H1 (cell line): Measurements from ENCODE around the gene OR10A4. TPM values are rescaled to one million over a fixed set of nuclear protein-coding genes. Genes with fewer than 3 reads are reported as not detected.

ENCODE experiments used
- CTCF ChIA-PET: fragments of 300-600 bp; sonication (Branson Sonifier 250); formaldehyde crosslinking; loops from one replicate; lab custom pipeline; 2021; ENCODE audit not compliant: partially characterized antibody; lab: Charles Lee
- POLR2A ChIA-PET: fragments of 300-600 bp; sonication (Branson Sonifier 250); formaldehyde crosslinking; loops from one replicate; lab custom pipeline; 2021; ENCODE audit warnings: inconsistent platforms; ENCODE audit not compliant: partially characterized antibody; lab: Charles Lee
- DNase-seq, 2 experiments: peaks; one replicate each; pipeline versions ENCODE4 v3.0.0 to v3.0.0-alpha.2; 2010 to 2022; ENCODE audit warnings: low spot score in 2 of 2, low read depth in 1 of 2, mixed read lengths in 1 of 2
- FAIRE-seq: peaks from 2 replicates; lab custom pipeline; 2011; peaks lifted over from hg19 to GRCh38; lab: Jason Lieb, UNC
- H2AFZ ChIP-seq: 2 replicates; pipeline ENCODE4 v1.8.1; 2012; ENCODE audit warnings: low read length, inconsistent platforms
- H2AK5ac ChIP-seq: 2 replicates; pipeline ENCODE4 v1.6.1; 2013; ENCODE audit warnings: low read depth, low read length
- H2BK120ac ChIP-seq: replicated peaks from 2 replicates; pipeline ENCODE3; 2013; ENCODE audit warnings: low read depth, low read length, inconsistent platforms
- H2BK12ac ChIP-seq: 2 replicates; pipeline ENCODE4 v1.6.1; 2013; ENCODE audit warnings: low read depth, low read length
- H2BK15ac ChIP-seq: 2 replicates; pipeline ENCODE4 v1.6.1; 2013; ENCODE audit warnings: low read length
- H2BK20ac ChIP-seq: 2 replicates; pipeline ENCODE4 v1.6.1; 2013; ENCODE audit warnings: low read length
- H2BK5ac ChIP-seq: 2 replicates; pipeline ENCODE4 v1.6.1; 2013; ENCODE audit warnings: low read depth, low read length
- H3K14ac ChIP-seq: 2 replicates; pipeline ENCODE4 v1.6.1; 2013; ENCODE audit warnings: inconsistent platforms; ENCODE audit not compliant: insufficient read length
- H3K18ac ChIP-seq: 2 replicates; pipeline ENCODE4 v1.6.1; 2013; ENCODE audit warnings: low read length; ENCODE audit errors: extremely low read depth
- H3K23ac ChIP-seq: 2 replicates; pipeline ENCODE4 v1.6.1; 2013; ENCODE audit warnings: inconsistent platforms; ENCODE audit not compliant: insufficient read length
- H3K23me2 ChIP-seq: 2 replicates; pipeline ENCODE4 v1.6.1; 2013; ENCODE audit warnings: low read depth, low read length
- H3K27ac ChIP-seq: 2 replicates; pipeline ENCODE4 v1.6.1; 2011; ENCODE audit warnings: low read depth, low read length, inconsistent platforms
- H3K27me3 ChIP-seq, 4 experiments: replicated peaks in 1 of 4; 1 replicate in 1 of 4; 2 replicates in 3 of 4; pipeline versions ENCODE4 v1.6.1 to v1.8.1; 2011 to 2013; ENCODE audit warnings: low read length in 3 of 4, mild to moderate bottlenecking in 3 of 4, inconsistent platforms in 2 of 4, mixed read lengths in 2 of 4, moderate library complexity in 1 of 4; ENCODE audit not compliant: control insufficient read depth in 3 of 4, insufficient read depth in 3 of 4; ENCODE audit errors: extremely low read depth in 1 of 4
- H3K36me3 ChIP-seq, 4 experiments: 2 replicates each; pipeline versions ENCODE4 v1.6.1 to v1.8.1; 2011 to 2013; ENCODE audit warnings: mild to moderate bottlenecking in 4 of 4, low read length in 3 of 4, moderate library complexity in 2 of 4, control low read depth in 1 of 4, inconsistent platforms in 1 of 4; ENCODE audit not compliant: insufficient read depth in 4 of 4, control insufficient read depth in 2 of 4
- H3K4ac ChIP-seq: replicated peaks from 2 replicates; pipeline ENCODE3; 2013; ENCODE audit warnings: low read length, low read depth, mixed read lengths, inconsistent platforms; ENCODE audit not compliant: insufficient read length
- H3K4me1 ChIP-seq, 4 experiments: replicated peaks in 1 of 4; 1 replicate in 1 of 4; 2 replicates in 3 of 4; pipeline versions ENCODE4 v1.6.1 to v1.8.1; 2011 to 2013; ENCODE audit warnings: low read length in 3 of 4, inconsistent platforms in 2 of 4, mixed read lengths in 1 of 4; ENCODE audit not compliant: insufficient read depth in 4 of 4, control insufficient read depth in 3 of 4
- H3K4me2 ChIP-seq, 2 experiments: 2 replicates each; pipeline versions ENCODE4 v1.6.1 to v1.8.1; 2011 to 2013; ENCODE audit warnings: low read depth in 2 of 2, low read length in 2 of 2, control low read depth in 1 of 2, inconsistent platforms in 1 of 2, mild to moderate bottlenecking in 1 of 2; ENCODE audit not compliant: insufficient read depth in 1 of 2
- H3K4me3 ChIP-seq, 4 experiments: fragments of 200-600, 300-600 bp in 1 of 4; sonication (generic), shearing (Covaris generic), sonication (Bioruptor Twin) in 1 of 4; 2 replicates each; pipeline versions ENCODE4 v1.5.1 to v1.8.1; 2011 to 2016; ENCODE audit warnings: low read length in 4 of 4, low read depth in 3 of 4, control low read depth in 2 of 4, inconsistent platforms in 2 of 4, mild to moderate bottlenecking in 2 of 4, mixed read lengths in 1 of 4, moderate library complexity in 1 of 4; ENCODE audit not compliant: insufficient read depth in 2 of 4; ENCODE audit errors: extremely low read depth in 1 of 4
- H3K56ac ChIP-seq: replicated peaks from 2 replicates; pipeline ENCODE3; 2013; ENCODE audit warnings: low read depth, mild to moderate bottlenecking, mixed read lengths, low read length, inconsistent platforms; ENCODE audit not compliant: insufficient read length
- H3K79me1 ChIP-seq: 2 replicates; pipeline ENCODE4 v1.6.1; 2013; ENCODE audit warnings: low read depth, low read length, control low read depth
- H3K79me2 ChIP-seq, 2 experiments: 2 replicates each; pipeline versions ENCODE4 v1.6.1 to v1.8.1; 2012 to 2013; ENCODE audit warnings: low read length in 2 of 2, mild to moderate bottlenecking in 2 of 2, inconsistent platforms in 1 of 2; ENCODE audit not compliant: insufficient read depth in 2 of 2, control insufficient read depth in 1 of 2
- H3K9ac ChIP-seq, 4 experiments: replicated peaks in 1 of 4; 1 replicate in 1 of 4; 2 replicates in 3 of 4; pipeline versions ENCODE4 v1.6.1 to v1.8.1; 2011 to 2013; ENCODE audit warnings: low read depth in 3 of 4, low read length in 3 of 4, control low read depth in 2 of 4, mild to moderate bottlenecking in 2 of 4, moderate library complexity in 2 of 4, inconsistent platforms in 1 of 4; ENCODE audit errors: extremely low read depth in 1 of 4
- H3K9me3 ChIP-seq, 2 experiments: 2 replicates each; pipeline versions ENCODE4 v1.6.1 to v1.8.1; 2012 to 2013; ENCODE audit warnings: mild to moderate bottlenecking in 2 of 2, moderate library complexity in 2 of 2, control low read depth in 1 of 2, inconsistent platforms in 1 of 2, low read depth in 1 of 2, low read length in 1 of 2, mixed read lengths in 1 of 2; ENCODE audit not compliant: insufficient read depth in 2 of 2
- H4K20me1 ChIP-seq, 2 experiments: replicated peaks in 1 of 2; 2 replicates each; pipeline versions ENCODE3 to v1.8.1; 2011 to 2013; ENCODE audit warnings: inconsistent platforms in 2 of 2, low read length in 2 of 2, mild to moderate bottlenecking in 1 of 2; ENCODE audit not compliant: insufficient read depth in 2 of 2, control insufficient read depth in 1 of 2
- H4K5ac ChIP-seq: 2 replicates; pipeline ENCODE4 v1.6.1; 2013; ENCODE audit warnings: low read length, low read depth, mixed read lengths, inconsistent platforms; ENCODE audit not compliant: insufficient read length
- H4K8ac ChIP-seq: 2 replicates; pipeline ENCODE4 v1.8.0; 2013; ENCODE audit warnings: mild to moderate bottlenecking, moderate library complexity, low read length, inconsistent platforms; ENCODE audit not compliant: insufficient read depth; ENCODE audit errors: extremely low read depth
- H4K91ac ChIP-seq: replicated peaks from 2 replicates; pipeline ENCODE3; 2013; ENCODE audit warnings: low read length, mixed read lengths, inconsistent platforms; ENCODE audit not compliant: insufficient read length
- CEBPB ChIP-seq: IDR thresholded peaks from 2 replicates; pipeline ENCODE4 v1.6.1; 2012; ENCODE audit warnings: low read depth, low read length
- EGR1 ChIP-seq: IDR thresholded peaks from 2 replicates; pipeline ENCODE4 v1.6.1; 2011; ENCODE audit warnings: low read depth, low read length, borderline replicate concordance
- JUN ChIP-seq: IDR thresholded peaks from 2 replicates; pipeline ENCODE4 v1.6.1; 2011; ENCODE audit warnings: low read depth, mild to moderate bottlenecking, improper control_type of control experiment, low read length
- JUND ChIP-seq: IDR thresholded peaks from 2 replicates; pipeline ENCODE4 v1.6.1; 2011; ENCODE audit warnings: mild to moderate bottlenecking, improper control_type of control experiment, low read length
- TCF12 ChIP-seq: IDR thresholded peaks from 2 replicates; pipeline ENCODE4 v1.6.1; 2011; ENCODE audit warnings: low read depth, mild to moderate bottlenecking, low read length
- YY1 ChIP-seq: IDR thresholded peaks from 2 replicates; pipeline ENCODE4 v1.6.1; 2011; ENCODE audit warnings: low read depth, mild to moderate bottlenecking, low read length
- WGBS, 2 experiments: shearing (Covaris generic) in 1 of 2; methylation state at CpG; one replicate each; pipeline versions ENCODE4 v1.1.6 to v1.1.7; 2013 to 2015; ENCODE audit warnings: low lambda C conversion rate in 2 of 2, mixed read lengths in 2 of 2, inconsistent platforms in 1 of 2, low coverage in 1 of 2, missing lambda C conversion rate in 1 of 2; ENCODE audit not compliant: insufficient replicate concordance in 2 of 2, insufficient coverage in 1 of 2, insufficient read length in 1 of 2; ENCODE audit errors: extremely low coverage in 1 of 2, missing lambda C conversion rate in 1 of 2; 5-methylcytosine and 5-hydroxymethylcytosine counted together
- polyA plus RNA-seq, 7 experiments: library from polyadenylated mRNA; depleted of rRNA in 3 of 7; stranded (reverse) in 5 of 7; unstranded in 2 of 7; fragments of >200 nt in 5 of 7; fragments of 200-250 nt in 2 of 7; gene quantifications; 1 replicate in 5 of 7; 2 replicates in 1 of 7; 4 replicates in 1 of 7; pipeline versions ENCODE4 v1.2.1 to v1.2.3, GENCODE V29; 2011 to 2013; ENCODE audit warnings: missing spikeins in 2 of 7, mixed read lengths in 2 of 7
- total RNA-seq: library from RNA; stranded (reverse); fragmentation: NEBNext Ultra II Directional; extraction: Animal tissue kit (Norgen Biotek cat#: 25700); gene quantifications from 2 replicates; pipeline ENCODE4 v1.2.1, GENCODE V29; 2021

The OR10A4 gene
- total and polyA plus RNA-seq, 2 of the 8 experiments (the other 6 are each of a cell fraction or from before 2014, with no cell fraction given): not detected

- no peak overlapping the region for H3K56ac ChIP-seq
- H4K91ac ChIP-seq: no peak overlapping the region
- no peaks in the 10 kb centered on the region for H3K79me1 ChIP-seq
- no peaks in the 10 kb centered on the region for H3K27me3 ChIP-seq
- DNase-seq: no peak
- no peak overlapping the region for H2AK5ac ChIP-seq
- peaks cover 0 to 5% (median 2%) of the 10 kb centered on the region in 4 experiments; a peak in 3 of 7 replicates for H3K4me1 ChIP-seq
- no peak overlapping the region for H3K23ac ChIP-seq
- H3K4me3 ChIP-seq: no peak overlapping the region
- no peaks in the 10 kb centered on the region for H3K79me2 ChIP-seq
- H2BK12ac ChIP-seq: no peak overlapping the region
- H3K9me3 ChIP-seq: peaks cover 0 to 3% of the 10 kb centered on the region in 2 experiments; a peak in 1 of 4 replicates
- no peak for FAIRE-seq
- H3K27ac ChIP-seq: no peak overlapping the region
- no peak overlapping the region for H2AFZ ChIP-seq
- no peak overlapping the region for H3K4me2 ChIP-seq
- POLR2A ChIA-PET: no interaction called here
- no peaks in the 10 kb centered on the region for H3K36me3 ChIP-seq
- WGBS, 2 experiments: 89% methylated on average over 2 of the region's 2 CpGs; no CpG with 5 or more reads in 1 of the 2 experiments
- H3K18ac ChIP-seq: no peak overlapping the region
- H3K14ac ChIP-seq: no peak overlapping the region
- H4K8ac ChIP-seq: no peak overlapping the region
- no peak overlapping the region for H3K9ac ChIP-seq
- H3K23me2 ChIP-seq: no peaks in the 10 kb centered on the region
- CTCF ChIA-PET: interaction anchor here (1.1 kb wide), 1 partner anchor 39 kb away, joined by 3 read pairs; no protein-coding TSS in a partner anchor
- no peak overlapping the region for H4K5ac ChIP-seq
- H2BK5ac ChIP-seq: no peak overlapping the region
- H2BK15ac ChIP-seq: no peak overlapping the region
- H2BK20ac ChIP-seq: no peak overlapping the region
- H3K4ac ChIP-seq: no peak overlapping the region
- H2BK120ac ChIP-seq: no peak overlapping the region
- no peaks in the 10 kb centered on the region for H4K20me1 ChIP-seq
- TF ChIP-seq CEBPB (no peak), TCF12 (no peak), EGR1 (no peak), JUND (no peak), YY1 (no peak), JUN (no peak)
These were observed 25.9 kb upstream of the OR10A4 start for GRCh38 chr11:6850526-6850925.
